ENCODE results near the gene RFC3.

- TF ChIP-seq CTCF (conservative IDR thresholded peaks at IDR 0.05; ENCODE audit: low read length) = no peak
- TF ChIP-seq EZH2phosphoT487 (IDR thresholded peaks at IDR 0.05; ENCODE audit: borderline replicate concordance) = no peak
Measured at GRCh38 chr13:33865945-33866344, 48.0 kb downstream of the RFC3 start.

Data from Loucy (cell line).